ENCODE data around the gene TMEM178B.

- TF ChIP-seq YY1 (IDR thresholded peaks at IDR 0.05; ENCODE audit: insufficient read depth, insufficient replicate concordance, low read depth, low read length), result no peak
- no peak for TF ChIP-seq UBTF (CRISPR knock-in tag; IDR thresholded peaks at IDR 0.05)
- TF ChIP-seq ZNF274 (CRISPR knock-in tag; IDR thresholded peaks at IDR 0.05), result no peak
- TF ChIP-seq, protein P1, sequence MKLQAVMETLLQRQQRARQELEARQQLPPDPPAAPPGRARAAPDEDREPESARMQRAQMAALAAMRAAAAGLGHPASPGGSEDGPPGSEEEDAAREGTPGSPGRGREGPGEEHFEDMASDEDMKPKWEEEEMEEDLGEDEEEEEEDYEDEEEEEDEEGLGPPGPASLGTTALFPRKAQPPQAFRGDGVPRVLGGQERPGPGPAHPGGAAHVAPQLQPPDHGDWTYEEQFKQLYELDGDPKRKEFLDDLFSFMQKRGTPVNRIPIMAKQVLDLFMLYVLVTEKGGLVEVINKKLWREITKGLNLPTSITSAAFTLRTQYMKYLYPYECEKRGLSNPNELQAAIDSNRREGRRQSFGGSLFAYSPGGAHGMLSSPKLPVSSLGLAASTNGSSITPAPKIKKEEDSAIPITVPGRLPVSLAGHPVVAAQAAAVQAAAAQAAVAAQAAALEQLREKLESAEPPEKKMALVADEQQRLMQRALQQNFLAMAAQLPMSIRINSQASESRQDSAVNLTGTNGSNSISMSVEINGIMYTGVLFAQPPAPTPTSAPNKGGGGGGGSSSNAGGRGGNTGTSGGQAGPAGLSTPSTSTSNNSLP (IDR thresholded peaks at IDR 0.05; ENCODE audit: low read depth, low read length), result no peak
- no peak for TF ChIP-seq THAP11 (CRISPR knock-in tag; IDR thresholded peaks at IDR 0.05)
- no peak for TF ChIP-seq CREB3 (CRISPR knock-in tag; IDR thresholded peaks at IDR 0.05)
- TF ChIP-seq NKX3-1 (CRISPR knock-in tag; IDR thresholded peaks at IDR 0.05), result no peak
- no peak for TF ChIP-seq ZNF292 (CRISPR knock-in tag; IDR thresholded peaks at IDR 0.05; ENCODE audit: borderline replicate concordance, low read depth)
Measured at GRCh38 chr7:141024668-141025067, 49.2 kb upstream of the TMEM178B start.

All from HepG2 (cell line).